ENCODE measurements around the gene PTPRF. TPM values are rescaled to one million over a fixed set of nuclear protein-coding genes. Genes with fewer than 3 reads are reported as not detected.

The PTPRF gene
- total RNA-seq, 2 donors from 2014 or later, result 182 to 292 TPM

- Histone ChIP-seq H3K36me3 (no peaks in the 10 kb centered on the region), H3K27ac (no peak overlapping the region), H3K4me3 (no peak overlapping the region), H3K4me1 (replicated peaks) (no peaks in the 10 kb centered on the region), H3K27me3 (replicated peaks; ENCODE audit: insufficient read depth) (no peaks in the 10 kb centered on the region), H3K9me3 (no peaks in the 10 kb centered on the region)
- WGBS, result 70% methylated on average over 4 of the region's 4 CpGs
- no peak for DNase-seq (ENCODE audit: low spot score)
- no peak for TF ChIP-seq POLR2A (IDR thresholded peaks at IDR 0.05)
- TF ChIP-seq POLR2AphosphoS5 (IDR thresholded peaks at IDR 0.05), result no peak
- TF ChIP-seq CTCF (IDR thresholded peaks at IDR 0.05), result no peak
- intact Hi-C loops (cut with DNase I), result no loop called here
Observed at GRCh38 chr1:43509007-43509739, 21.5 kb upstream of the PTPRF start.

GRCh38 chr1:43509740-43510375, 20.8 kb upstream of the PTPRF start:
- 64% methylated on average over 12 of the region's 12 CpGs for WGBS
- Histone ChIP-seq H3K4me1 (replicated peaks) (no peaks in the 10 kb centered on the region), H3K36me3 (no peaks in the 10 kb centered on the region), H3K27me3 (replicated peaks; ENCODE audit: insufficient read depth) (no peaks in the 10 kb centered on the region), H3K27ac (no peak overlapping the region), H3K9me3 (no peaks in the 10 kb centered on the region), H3K4me3 (no peak overlapping the region)
- intact Hi-C loops (cut with DNase I), result no loop called here
- DNase-seq (ENCODE audit: low spot score), result no peak
- TF ChIP-seq POLR2AphosphoS5 (IDR thresholded peaks at IDR 0.05) (no peak), POLR2A (IDR thresholded peaks at IDR 0.05) (no peak), CTCF (IDR thresholded peaks at IDR 0.05) (no peak)

GRCh38 chr1:43510621-43511020, 20.1 kb upstream of the PTPRF start:
- intact Hi-C loops (cut with DNase I), result no loop called here
- no peaks in the 10 kb centered on the region for H3K36me3 ChIP-seq
- H3K4me3 ChIP-seq, result no peak overlapping the region
- no peak for DNase-seq (ENCODE audit: low spot score)
- H3K9me3 ChIP-seq, result no peaks in the 10 kb centered on the region
- no peaks in the 10 kb centered on the region for H3K4me1 ChIP-seq (replicated peaks)
- no peak overlapping the region for H3K27ac ChIP-seq
- 85% methylated on average over 5 of the region's 5 CpGs for WGBS
- no peaks in the 10 kb centered on the region for H3K27me3 ChIP-seq (replicated peaks; ENCODE audit: insufficient read depth)
- TF ChIP-seq POLR2AphosphoS5 (IDR thresholded peaks at IDR 0.05), result no peak
- no peak for TF ChIP-seq CTCF (IDR thresholded peaks at IDR 0.05)
- TF ChIP-seq POLR2A (IDR thresholded peaks at IDR 0.05), result no peak

GRCh38 chr1:43511394-43511793, 19.3 kb upstream of the PTPRF start:
- 88% methylated on average over 1 of the region's 1 CpG for WGBS

More at GRCh38 chr1:43511394-43511793, 19.3 kb upstream of the PTPRF start:
- Histone ChIP-seq H3K36me3 (no peaks in the 10 kb centered on the region), H3K4me3 (no peak overlapping the region), H3K9me3 (no peaks in the 10 kb centered on the region), H3K4me1 (replicated peaks) (no peaks in the 10 kb centered on the region), H3K27me3 (replicated peaks; ENCODE audit: insufficient read depth) (no peaks in the 10 kb centered on the region), H3K27ac (no peak overlapping the region)
- no peak for DNase-seq (ENCODE audit: low spot score)
- intact Hi-C loops (cut with DNase I), result no loop called here
- TF ChIP-seq CTCF (IDR thresholded peaks at IDR 0.05), result no peak
- TF ChIP-seq POLR2AphosphoS5 (IDR thresholded peaks at IDR 0.05), result no peak
- no peak for TF ChIP-seq POLR2A (IDR thresholded peaks at IDR 0.05)
